DOHH2 (cell line): ENCODE results near the gene DYRK1A.

ENCODE experiments used
- H3F3A ChIP-seq: fragments of 200-600 bp; sonication (generic), shearing (Covaris generic); 2 replicates; pipeline ENCODE4 v1.6.0; 2016; ENCODE audit warnings: antibody characterized with exemption, mild to moderate bottlenecking; ENCODE audit not compliant: control insufficient read depth, insufficient read depth
- H3K27ac ChIP-seq: fragments of 200-600 bp; sonication (generic); 2 replicates; pipeline ENCODE4 v1.5.1; 2014; ENCODE audit warnings: low read depth, mild to moderate bottlenecking, low read length, moderate library complexity
- H3K27me3 ChIP-seq: fragments of 200-600 bp; sonication (generic); 2 replicates; pipeline ENCODE4 v1.6.1; 2014; ENCODE audit warnings: mild to moderate bottlenecking, low read length, mixed read lengths; ENCODE audit not compliant: control insufficient read depth
- H3K36me3 ChIP-seq: fragments of 200-600 bp; sonication (generic); 2 replicates; pipeline ENCODE4 v1.6.1; 2014; ENCODE audit warnings: mild to moderate bottlenecking, low read length, moderate library complexity, mixed read lengths; ENCODE audit not compliant: control insufficient read depth
- H3K4me1 ChIP-seq: fragments of 200-600 bp; sonication (generic); 2 replicates; pipeline ENCODE4 v1.6.1; 2014; ENCODE audit warnings: mild to moderate bottlenecking, low read length, mixed read lengths; ENCODE audit not compliant: control insufficient read depth
- H3K4me2 ChIP-seq: fragments of 200-600 bp; sonication (generic); 2 replicates; pipeline ENCODE4 v1.6.0; 2014; ENCODE audit warnings: mild to moderate bottlenecking, low read length, moderate library complexity
- H3K4me3 ChIP-seq: fragments of 200-600 bp; sonication (generic); 2 replicates; pipeline ENCODE4 v1.5.1; 2014; ENCODE audit warnings: mild to moderate bottlenecking, low read length, mixed read lengths
- H3K79me2 ChIP-seq: fragments of 200-600 bp; sonication (generic); 2 replicates; pipeline ENCODE4 v1.6.1; 2014; ENCODE audit warnings: mild to moderate bottlenecking, low read length, mixed read lengths; ENCODE audit not compliant: control insufficient read depth
- H3K9me2 ChIP-seq: fragments of 200-600 bp; sonication (generic); replicated peaks from 2 replicates; pipeline ENCODE4 v1.6.1; 2014; ENCODE audit warnings: mild to moderate bottlenecking, low read length, mixed read lengths; ENCODE audit not compliant: control insufficient read depth
- H3K9me3 ChIP-seq: fragments of 200-600 bp; sonication (generic); 2 replicates; pipeline ENCODE4 v1.6.1; 2014; ENCODE audit warnings: antibody characterized with exemption, low read length, mixed read lengths; ENCODE audit not compliant: control insufficient read depth, insufficient read depth
- H4K20me1 ChIP-seq: fragments of 200-600 bp; sonication (generic); 2 replicates; pipeline ENCODE4 v1.6.0; 2014; ENCODE audit warnings: low read depth, mild to moderate bottlenecking, antibody characterized with exemption, low read length, moderate library complexity; ENCODE audit not compliant: control insufficient read depth, insufficient read depth
- EZH2phosphoT487 ChIP-seq: fragments of 200-600 bp; sonication (generic); IDR thresholded peaks from 2 replicates; pipeline ENCODE4 v1.6.1; 2017; ENCODE audit warnings: borderline replicate concordance, mild to moderate bottlenecking, antibody characterized with exemption, low read length, moderate library complexity, mixed read lengths
- TF ChIP-seq, protein P1 (sequence below): fragments of 200-600 bp; sonication (generic); IDR thresholded peaks from one replicate; pipeline ENCODE4 v1.5.1; 2014; ENCODE audit warnings: antibody characterized with exemption, mild to moderate bottlenecking, low read depth, low read length; ENCODE audit not compliant: poor library complexity, severe bottlenecking

The DYRK1A gene

GRCh38 chr21:37530901-37531351 lies 164.4 kb downstream of the DYRK1A start:
- no peak overlapping the region for H3K27ac ChIP-seq
- no peak overlapping the region for H3K4me2 ChIP-seq
- no peak for TF ChIP-seq EZH2phosphoT487
- TF ChIP-seq, protein P1, sequence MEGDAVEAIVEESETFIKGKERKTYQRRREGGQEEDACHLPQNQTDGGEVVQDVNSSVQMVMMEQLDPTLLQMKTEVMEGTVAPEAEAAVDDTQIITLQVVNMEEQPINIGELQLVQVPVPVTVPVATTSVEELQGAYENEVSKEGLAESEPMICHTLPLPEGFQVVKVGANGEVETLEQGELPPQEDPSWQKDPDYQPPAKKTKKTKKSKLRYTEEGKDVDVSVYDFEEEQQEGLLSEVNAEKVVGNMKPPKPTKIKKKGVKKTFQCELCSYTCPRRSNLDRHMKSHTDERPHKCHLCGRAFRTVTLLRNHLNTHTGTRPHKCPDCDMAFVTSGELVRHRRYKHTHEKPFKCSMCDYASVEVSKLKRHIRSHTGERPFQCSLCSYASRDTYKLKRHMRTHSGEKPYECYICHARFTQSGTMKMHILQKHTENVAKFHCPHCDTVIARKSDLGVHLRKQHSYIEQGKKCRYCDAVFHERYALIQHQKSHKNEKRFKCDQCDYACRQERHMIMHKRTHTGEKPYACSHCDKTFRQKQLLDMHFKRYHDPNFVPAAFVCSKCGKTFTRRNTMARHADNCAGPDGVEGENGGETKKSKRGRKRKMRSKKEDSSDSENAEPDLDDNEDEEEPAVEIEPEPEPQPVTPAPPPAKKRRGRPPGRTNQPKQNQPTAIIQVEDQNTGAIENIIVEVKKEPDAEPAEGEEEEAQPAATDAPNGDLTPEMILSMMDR = no peak

DNA sequence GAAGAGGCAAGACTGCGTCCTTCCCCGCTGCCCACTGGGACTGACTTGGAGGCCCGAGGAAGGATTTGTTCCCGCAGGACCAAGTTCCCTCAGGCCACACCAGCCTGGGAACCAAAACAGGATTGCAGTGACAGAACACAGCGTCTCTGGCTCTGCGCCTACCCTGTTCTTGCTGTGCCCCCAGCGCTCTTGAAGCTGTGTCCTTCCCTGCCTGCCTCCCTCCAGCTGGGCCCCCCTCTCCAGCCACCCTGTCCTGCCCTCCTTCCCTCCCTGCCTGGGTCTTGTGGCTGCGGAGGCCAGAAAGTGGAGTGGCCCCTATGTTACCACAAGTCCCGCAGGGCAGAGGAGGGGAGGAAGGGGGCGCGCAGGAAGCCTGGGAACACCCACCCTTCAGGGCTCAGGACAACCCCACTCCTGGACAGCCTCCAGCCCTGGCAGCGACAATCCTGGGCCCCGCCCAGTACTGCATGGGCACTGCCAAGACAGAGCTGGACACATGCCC lies 164.9 kb downstream of the DYRK1A start:
- no peaks in the 10 kb centered on the region for H3F3A ChIP-seq
- no peak for TF ChIP-seq EZH2phosphoT487
- TF ChIP-seq, protein P1 = no peak
- no peak overlapping the region for H3K4me3 ChIP-seq
- H3K9me2 ChIP-seq = no peaks in the 10 kb centered on the region
- no peaks in the 10 kb centered on the region for H3K79me2 ChIP-seq
- no peaks in the 10 kb centered on the region for H4K20me1 ChIP-seq
- H3K4me2 ChIP-seq = no peak overlapping the region
- no peaks in the 10 kb centered on the region for H3K36me3 ChIP-seq
- H3K9me3 ChIP-seq = no peaks in the 10 kb centered on the region
- H3K27ac ChIP-seq = no peak overlapping the region
- H3K4me1 ChIP-seq = no peaks in the 10 kb centered on the region
- peaks cover 34% of the 10 kb centered on the region for H3K27me3 ChIP-seq

More at GRCh38 chr21:37530901-37531351, 164.4 kb downstream of the DYRK1A start:
- no peaks in the 10 kb centered on the region for H3K79me2 ChIP-seq
- H3K9me3 ChIP-seq = no peaks in the 10 kb centered on the region
- H3K9me2 ChIP-seq = no peaks in the 10 kb centered on the region
- no peaks in the 10 kb centered on the region for H4K20me1 ChIP-seq
- no peak overlapping the region for H3K4me3 ChIP-seq
- peaks cover 34% of the 10 kb centered on the region for H3K27me3 ChIP-seq
- no peaks in the 10 kb centered on the region for H3F3A ChIP-seq
- no peaks in the 10 kb centered on the region for H3K36me3 ChIP-seq
- no peaks in the 10 kb centered on the region for H3K4me1 ChIP-seq

- Histone ChIP-seq H3K27ac (no peak overlapping the region), H3K4me3 (no peak overlapping the region), H3K36me3 (no peaks in the 10 kb centered on the region), H3K4me2 (no peak overlapping the region), H3K79me2 (no peaks in the 10 kb centered on the region), H3K27me3 (peaks cover 34% of the 10 kb centered on the region), H3K9me2 (no peaks in the 10 kb centered on the region), H3K9me3 (no peaks in the 10 kb centered on the region), H3K4me1 (no peaks in the 10 kb centered on the region), H3F3A (no peaks in the 10 kb centered on the region), H4K20me1 (no peaks in the 10 kb centered on the region)
- no peak for TF ChIP-seq EZH2phosphoT487
- TF ChIP-seq, protein P1 = no peak
These were observed 166.6 kb downstream of the DYRK1A start for GRCh38 chr21:37532868-37533780.
